ENCODE results near the gene POC5. TPM values are rescaled to one million over a fixed set of nuclear protein-coding genes. Genes with fewer than 3 reads are reported as not detected.

Gene POC5
- total RNA-seq, 1 experiment from 2014 or later, result 12.7 TPM

DNA sequence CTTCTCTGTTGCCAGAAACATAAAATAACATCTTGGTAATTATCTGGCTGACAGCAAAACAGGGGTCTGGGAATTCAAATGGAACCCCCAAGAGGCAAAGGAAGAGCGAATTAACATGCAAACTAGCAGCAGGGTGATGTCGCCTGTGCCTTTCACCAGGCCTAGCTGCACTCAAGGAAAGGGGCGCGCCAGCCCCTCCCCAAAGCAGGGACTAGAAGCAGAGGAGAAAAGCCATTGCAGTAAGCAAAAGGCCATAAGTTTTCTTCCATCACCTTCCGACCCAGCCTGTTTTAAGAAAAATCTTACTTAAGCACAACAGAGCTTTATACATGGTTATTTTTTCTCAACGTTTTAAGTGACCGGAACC, 539 bp downstream of the POC5 start:
- no peaks in the 10 kb centered on the region for H3K27me3 ChIP-seq (replicated peaks; ENCODE audit: control insufficient read depth, insufficient read depth, low read length)
- H3K27ac Mint-ChIP-seq (ENCODE audit: unreplicated experiment), result peak overlapping the region; percentile 98
- peaks cover 23% of the 10 kb centered on the region for H3K4me1 Mint-ChIP-seq (ENCODE audit: low read depth, unreplicated experiment)
- ChIA-PET POLR2A (interaction anchor here (0.5 to 1.4 kb wide), 2 partner anchors 48 to 380 kb away, joined by 3 to 4 read pairs; no protein-coding TSS in a partner anchor), CTCF (no interaction called here)
- H3K36me3 ChIP-seq (ENCODE audit: control insufficient read depth, insufficient read depth, low read length), result no peaks in the 10 kb centered on the region
- H3K9me3 Mint-ChIP-seq (ENCODE audit: unreplicated experiment), result no peaks in the 10 kb centered on the region
- H3K4me3 Mint-ChIP-seq (ENCODE audit: unreplicated experiment), result peak overlapping the region; percentile 99
- H3K27me3 Mint-ChIP-seq (ENCODE audit: insufficient read depth, unreplicated experiment), result no peaks in the 10 kb centered on the region
- TF ChIP-seq, protein P1, sequence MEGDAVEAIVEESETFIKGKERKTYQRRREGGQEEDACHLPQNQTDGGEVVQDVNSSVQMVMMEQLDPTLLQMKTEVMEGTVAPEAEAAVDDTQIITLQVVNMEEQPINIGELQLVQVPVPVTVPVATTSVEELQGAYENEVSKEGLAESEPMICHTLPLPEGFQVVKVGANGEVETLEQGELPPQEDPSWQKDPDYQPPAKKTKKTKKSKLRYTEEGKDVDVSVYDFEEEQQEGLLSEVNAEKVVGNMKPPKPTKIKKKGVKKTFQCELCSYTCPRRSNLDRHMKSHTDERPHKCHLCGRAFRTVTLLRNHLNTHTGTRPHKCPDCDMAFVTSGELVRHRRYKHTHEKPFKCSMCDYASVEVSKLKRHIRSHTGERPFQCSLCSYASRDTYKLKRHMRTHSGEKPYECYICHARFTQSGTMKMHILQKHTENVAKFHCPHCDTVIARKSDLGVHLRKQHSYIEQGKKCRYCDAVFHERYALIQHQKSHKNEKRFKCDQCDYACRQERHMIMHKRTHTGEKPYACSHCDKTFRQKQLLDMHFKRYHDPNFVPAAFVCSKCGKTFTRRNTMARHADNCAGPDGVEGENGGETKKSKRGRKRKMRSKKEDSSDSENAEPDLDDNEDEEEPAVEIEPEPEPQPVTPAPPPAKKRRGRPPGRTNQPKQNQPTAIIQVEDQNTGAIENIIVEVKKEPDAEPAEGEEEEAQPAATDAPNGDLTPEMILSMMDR (IDR thresholded peaks at IDR 0.05; ENCODE audit: insufficient read depth in 1 of 2, low read depth in 1 of 2, low read length in 1 of 2, severe bottlenecking in 1 of 2, unreplicated experiment in 1 of 2), result no peak
- BruUV-seq (replicated peaks), result TSS peak; percentile 62
- peak overlapping the region; percentile 86 for H3K4me3 ChIP-seq (ENCODE audit: low read depth, low read length)
- peak in 1 of 2 experiments; percentile 18 for DNase-seq
- no peaks in the 10 kb centered on the region for H3K9me3 ChIP-seq
- H3K36me3 Mint-ChIP-seq (ENCODE audit: insufficient read depth, unreplicated experiment), result peaks cover 25% of the 10 kb centered on the region
- 0 out of 2 replicates have a peak, but pooled peaks cover 6% of the 10 kb centered on the region for H3K4me1 ChIP-seq
- intact Hi-C loops (cut with micrococcal nuclease; ENCODE audit: unreplicated experiment), result loop anchor here (1.0 kb wide), 1 partner anchor 20 kb away; no protein-coding TSS in a partner anchor

DNA sequence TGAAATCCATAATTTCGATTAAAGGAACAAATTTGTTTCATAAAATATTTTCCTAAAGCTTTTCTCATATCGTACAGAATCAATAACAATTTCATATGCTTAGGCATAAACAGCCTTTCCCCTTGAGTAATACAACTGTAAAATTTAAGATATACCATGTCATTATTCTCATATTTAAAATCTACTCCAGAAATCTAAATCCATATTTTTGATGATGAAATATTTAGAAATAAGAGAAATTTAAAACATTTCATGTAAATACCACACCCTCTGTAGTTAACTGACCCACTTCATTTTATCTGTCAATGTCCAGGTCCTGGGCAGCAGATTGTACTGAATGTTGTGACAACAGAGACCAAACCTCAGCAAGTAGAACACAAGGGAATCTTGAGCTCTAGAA, 5.1 kb downstream of the POC5 start:
- Histone ChIP-seq H3K4me3 (ENCODE audit: low read depth, low read length) (no peak overlapping the region), H3K9me3 (no peaks in the 10 kb centered on the region), H3K27me3 (replicated peaks; ENCODE audit: control insufficient read depth, insufficient read depth, low read length) (no peaks in the 10 kb centered on the region), H3K4me1 (0 out of 2 replicates have a peak, but pooled peaks cover 6% of the 10 kb centered on the region), H3K36me3 (ENCODE audit: control insufficient read depth, insufficient read depth, low read length) (peaks cover 2% of the 10 kb centered on the region; the same call in 1 of the 2 replicates)
- H3K36me3 Mint-ChIP-seq (ENCODE audit: insufficient read depth, unreplicated experiment), result peaks cover 25% of the 10 kb centered on the region
- intact Hi-C loops (cut with micrococcal nuclease; ENCODE audit: unreplicated experiment), result no loop called here
- H3K27ac Mint-ChIP-seq (ENCODE audit: unreplicated experiment), result no peak overlapping the region
- H3K4me3 Mint-ChIP-seq (ENCODE audit: unreplicated experiment), result no peak overlapping the region
- H3K9me3 Mint-ChIP-seq (ENCODE audit: unreplicated experiment), result no peaks in the 10 kb centered on the region
- no peaks in the 10 kb centered on the region for H3K27me3 Mint-ChIP-seq (ENCODE audit: insufficient read depth, unreplicated experiment)
- no TSS peak for BruUV-seq (replicated peaks)
- peaks cover 23% of the 10 kb centered on the region for H3K4me1 Mint-ChIP-seq (ENCODE audit: low read depth, unreplicated experiment)
- CTCF ChIA-PET, result no interaction called here
- POLR2A ChIA-PET, result no interaction called here
- DNase-seq, result no peak
- TF ChIP-seq, protein P1 (IDR thresholded peaks at IDR 0.05; ENCODE audit: insufficient read depth in 1 of 2, low read depth in 1 of 2, low read length in 1 of 2, severe bottlenecking in 1 of 2, unreplicated experiment in 1 of 2), result no peak

DNA sequence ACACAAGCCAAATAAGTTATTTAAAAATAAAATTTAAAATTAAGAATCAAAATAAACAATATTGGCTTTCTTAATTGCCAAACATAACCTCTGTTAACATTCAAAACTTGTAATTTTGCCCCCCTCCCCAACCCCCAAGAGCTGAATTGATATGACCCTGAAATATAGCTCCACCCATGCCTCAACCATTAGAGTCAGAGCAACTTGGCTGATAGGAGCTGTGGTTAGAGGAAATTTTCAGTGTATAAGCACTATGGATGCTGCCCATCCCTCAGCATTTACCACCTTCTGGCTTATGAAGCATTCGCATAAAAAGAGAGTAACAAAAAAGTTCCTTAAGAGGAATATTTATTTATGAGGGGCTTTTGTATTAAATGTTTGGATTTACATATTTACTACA, 6.1 kb downstream of the POC5 start:
- no TSS peak for BruUV-seq (replicated peaks)
- peaks cover 2% of the 10 kb centered on the region; the same call in 1 of the 2 replicates for H3K36me3 ChIP-seq (ENCODE audit: control insufficient read depth, insufficient read depth, low read length)
- intact Hi-C loops (cut with micrococcal nuclease; ENCODE audit: unreplicated experiment), result no loop called here
- ChIA-PET POLR2A (no interaction called here), CTCF (no interaction called here)
- no peak overlapping the region for H3K27ac Mint-ChIP-seq (ENCODE audit: unreplicated experiment)
- no peak for DNase-seq
- H3K36me3 Mint-ChIP-seq (ENCODE audit: insufficient read depth, unreplicated experiment), result peaks cover 23% of the 10 kb centered on the region
- H3K9me3 Mint-ChIP-seq (ENCODE audit: unreplicated experiment), result no peaks in the 10 kb centered on the region
- H3K27me3 ChIP-seq (replicated peaks; ENCODE audit: control insufficient read depth, insufficient read depth, low read length), result no peaks in the 10 kb centered on the region
- peaks cover 22% of the 10 kb centered on the region for H3K4me1 Mint-ChIP-seq (ENCODE audit: low read depth, unreplicated experiment)
- no peaks in the 10 kb centered on the region for H3K27me3 Mint-ChIP-seq (ENCODE audit: insufficient read depth, unreplicated experiment)
- H3K9me3 ChIP-seq, result no peaks in the 10 kb centered on the region
- H3K4me3 Mint-ChIP-seq (ENCODE audit: unreplicated experiment), result no peak overlapping the region
- H3K4me3 ChIP-seq (ENCODE audit: low read depth, low read length), result no peak overlapping the region
- TF ChIP-seq, protein P1 (IDR thresholded peaks at IDR 0.05; ENCODE audit: insufficient read depth in 1 of 2, low read depth in 1 of 2, low read length in 1 of 2, severe bottlenecking in 1 of 2, unreplicated experiment in 1 of 2), result no peak
- H3K4me1 ChIP-seq, result 0 out of 2 replicates have a peak, but pooled peaks cover 6% of the 10 kb centered on the region

All from Caco-2 (cell line).